Peyer's patch (tissue), 4 donors: ENCODE data around the gene CACNA2D4. TPM values are rescaled to one million over a fixed set of nuclear protein-coding genes. Genes with fewer than 3 reads are reported as not detected.

ENCODE experiments used
- DNase-seq, 3 donors: peaks; one replicate each; pipeline ENCODE4 v3.0.0-alpha.2; 2017 to 2019
- H3K27ac ChIP-seq, 4 donors: fragments of 200-600 bp; sonication (generic); one replicate each; pipeline ENCODE4 v1.5.1; 2016 to 2019
- H3K27me3 ChIP-seq, 2 donors: fragments of 200-600 bp; sonication (generic); one replicate each; pipeline ENCODE4 v1.5.1; 2019
- H3K36me3 ChIP-seq, 3 donors: fragments of 200-600 bp; sonication (generic); one replicate each; pipeline ENCODE4 v1.5.1; 2016 to 2019
- H3K4me1 ChIP-seq, 4 donors: fragments of 200-600 bp; sonication (generic); one replicate each; pipeline ENCODE4 v1.5.1; 2016 to 2019
- H3K4me3 ChIP-seq, 4 donors: fragments of 200-600 bp; sonication (generic); 1 replicate in 3 of 4; 2 replicates in 1 of 4; pipeline ENCODE4 v1.5.1; 2016 to 2019; ENCODE audit warnings: mild to moderate bottlenecking in 1 of 4
- H3K9me3 ChIP-seq, 4 donors: fragments of 200-600 bp; sonication (generic); one replicate each; pipeline ENCODE4 v1.5.1; 2016 to 2019; ENCODE audit warnings: mild to moderate bottlenecking in 1 of 4
- CTCF ChIP-seq, 6 experiments: fragments of 450-650 bp in 4 of 6; fragments of 200-600 bp in 2 of 6; sonication (generic) in 1 of 6; IDR thresholded peaks; one replicate each; pipeline ENCODE4 v1.5.1; 2017 to 2019; ENCODE audit warnings: antibody characterized with exemption in 6 of 6, mild to moderate bottlenecking in 3 of 6, moderate library complexity in 1 of 6
- POLR2A ChIP-seq, 2 donors: fragments of 450-650 bp; IDR thresholded peaks; one replicate each; pipeline ENCODE4 v1.5.1; 2017; ENCODE audit warnings: antibody characterized with exemption in 2 of 2, mild to moderate bottlenecking in 2 of 2, moderate library complexity in 2 of 2
- total RNA-seq, 4 donors: library from RNA; depleted of rRNA; stranded (reverse); fragments of >200 nt; gene quantifications; one replicate each; pipeline ENCODE4 v1.1.0, GENCODE V29; 2016

CACNA2D4 gene
- total RNA-seq, 4 donors from 2014 or later: 9.5 to 19.3 (median 12.3) TPM

GRCh38 chr12:1839956-1840951 lies 78.2 kb downstream of the CACNA2D4 start:
- DNase-seq: no peak

GRCh38 chr12:1839464-1839863 lies 79.0 kb downstream of the CACNA2D4 start:
- Histone ChIP-seq H3K4me1 (no peaks in the 10 kb centered on the region), H3K36me3 (no peaks in the 10 kb centered on the region), H3K27me3 (no peaks in the 10 kb centered on the region), H3K9me3 (no peaks in the 10 kb centered on the region), H3K4me3 (no peak overlapping the region), H3K27ac (no peak overlapping the region)
- DNase-seq: no peak
- TF ChIP-seq CTCF (IDR thresholded peaks at IDR 0.05) (no peak), POLR2A (IDR thresholded peaks at IDR 0.05) (no peak)

More at GRCh38 chr12:1839956-1840951, 78.2 kb downstream of the CACNA2D4 start:
- no peaks in the 10 kb centered on the region for H3K4me1 ChIP-seq
- no peak overlapping the region for H3K27ac ChIP-seq
- no peaks in the 10 kb centered on the region for H3K9me3 ChIP-seq
- no peaks in the 10 kb centered on the region for H3K27me3 ChIP-seq
- H3K4me3 ChIP-seq: no peak overlapping the region
- no peak for TF ChIP-seq POLR2A (IDR thresholded peaks at IDR 0.05)
- TF ChIP-seq CTCF (IDR thresholded peaks at IDR 0.05): no peak
- no peaks in the 10 kb centered on the region for H3K36me3 ChIP-seq

GRCh38 chr12:1838994-1839365 lies 79.5 kb downstream of the CACNA2D4 start:
- H3K4me1 ChIP-seq: no peaks in the 10 kb centered on the region
- H3K9me3 ChIP-seq: no peaks in the 10 kb centered on the region
- peak in 1 of 3 donors; percentile 34 for DNase-seq
- H3K4me3 ChIP-seq: no peak overlapping the region
- no peak overlapping the region for H3K27ac ChIP-seq
- H3K27me3 ChIP-seq: no peaks in the 10 kb centered on the region
- no peaks in the 10 kb centered on the region for H3K36me3 ChIP-seq
- no peak for TF ChIP-seq CTCF (IDR thresholded peaks at IDR 0.05)
- no peak for TF ChIP-seq POLR2A (IDR thresholded peaks at IDR 0.05)

- H3K4me3 ChIP-seq: no peak overlapping the region
- no peaks in the 10 kb centered on the region for H3K36me3 ChIP-seq
- peak in 1 of 3 donors; percentile 29 for DNase-seq
- H3K27ac ChIP-seq: no peak overlapping the region
- no peaks in the 10 kb centered on the region for H3K27me3 ChIP-seq
- no peaks in the 10 kb centered on the region for H3K4me1 ChIP-seq
- TF ChIP-seq CTCF (IDR thresholded peaks at IDR 0.05) (no peak), POLR2A (IDR thresholded peaks at IDR 0.05) (no peak)
- no peaks in the 10 kb centered on the region for H3K9me3 ChIP-seq
These were observed 80.1 kb downstream of the CACNA2D4 start for GRCh38 chr12:1838205-1838993.

- H3K4me3 ChIP-seq: no peak overlapping the region
- H3K27me3 ChIP-seq: no peaks in the 10 kb centered on the region
- TF ChIP-seq POLR2A (IDR thresholded peaks at IDR 0.05): no peak
- TF ChIP-seq CTCF (IDR thresholded peaks at IDR 0.05): no peak
- peak in 1 of 3 donors; percentile 20 for DNase-seq
- no peak overlapping the region for H3K27ac ChIP-seq
- no peaks in the 10 kb centered on the region for H3K4me1 ChIP-seq
- H3K9me3 ChIP-seq: no peaks in the 10 kb centered on the region
- no peaks in the 10 kb centered on the region for H3K36me3 ChIP-seq
These were observed 80.8 kb downstream of the CACNA2D4 start for GRCh38 chr12:1837541-1838204.
